Measurements from ENCODE around the gene CNST. TPM values are rescaled to one million over a fixed set of nuclear protein-coding genes. Genes with fewer than 3 reads are reported as not detected.

CNST gene
- total and polyA plus RNA-seq, 2 of the 13 experiments (the other 11 are each of a cell fraction or from before 2014, with no cell fraction given): 6.3 to 12.4 TPM

DNA sequence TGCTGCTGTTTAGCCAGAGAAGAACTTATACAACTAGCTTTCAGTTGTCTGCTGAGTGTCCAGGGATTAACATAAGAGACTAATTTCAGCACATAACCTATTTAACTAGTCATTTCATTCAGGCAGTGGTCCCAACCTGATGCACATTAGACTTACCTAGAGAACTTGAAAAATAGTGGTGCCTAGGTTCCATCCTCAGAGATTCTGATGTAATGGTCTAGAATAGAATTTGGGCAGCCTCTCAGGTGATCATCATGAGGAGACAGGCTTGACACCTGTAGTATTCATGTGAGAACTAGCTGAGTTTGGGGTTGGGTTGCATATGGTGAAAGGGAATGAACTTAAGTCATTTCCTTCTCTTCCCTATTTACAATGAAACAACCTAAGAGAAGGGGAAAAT, 24.8 kb downstream of the CNST start:
- Histone ChIP-seq H3K4me1 (ENCODE audit: insufficient read depth, low read length) (peaks cover 21% of the 10 kb centered on the region), H3K27ac (ENCODE audit: extremely low read length, insufficient read depth, low read length) (no peak overlapping the region), H2AFZ (ENCODE audit: low read length) (no peak overlapping the region), H3K27me3 (ENCODE audit: control insufficient read depth in 1 of 2, insufficient read depth in 2 of 2, low read length in 2 of 2) (no peaks in the 10 kb centered on the region), H3K9ac (ENCODE audit: insufficient read depth, low read depth, low read length) (no peak overlapping the region), H3K79me2 (ENCODE audit: insufficient read depth, low read length) (peaks cover 20% of the 10 kb centered on the region), H3K36me3 (replicated peaks in 1 of 2; ENCODE audit: control insufficient read depth in 1 of 2, insufficient read depth in 2 of 2, low read length in 2 of 2) (peaks cover 3 to 14% of the 10 kb centered on the region in 2 experiments; a peak in 4 of 5 replicates), H3K4me2 (ENCODE audit: low read depth, low read length) (no peak overlapping the region), H3K4me3 (replicated peaks in 1 of 3; ENCODE audit: insufficient read depth in 1 of 3, low read depth in 2 of 3, low read length in 3 of 3) (no peak overlapping the region), H3K9me3 (ENCODE audit: low read length) (no peaks in the 10 kb centered on the region), H4K20me1 (ENCODE audit: insufficient read depth, low read length) (no peaks in the 10 kb centered on the region)
- no peak for ATAC-seq
- in situ Hi-C loops (cut with HindIII; ENCODE audit: extremely low pct_ligation_motif_present, low pct_unique_long_range_greater_than_20kb): no loop called here
- intact Hi-C loops (cut with micrococcal nuclease; ENCODE audit: unreplicated experiment): no loop called here
- DNase-seq (ENCODE audit: low spot score): no peak
- no peak for FAIRE-seq
- CTCF ChIA-PET (ENCODE audit: low intra/inter-chr PET ratio, low total read pairs): no interaction called here
- no TSS peak for BruUV-seq (replicated peaks)
- TF ChIP-seq, protein P1, sequence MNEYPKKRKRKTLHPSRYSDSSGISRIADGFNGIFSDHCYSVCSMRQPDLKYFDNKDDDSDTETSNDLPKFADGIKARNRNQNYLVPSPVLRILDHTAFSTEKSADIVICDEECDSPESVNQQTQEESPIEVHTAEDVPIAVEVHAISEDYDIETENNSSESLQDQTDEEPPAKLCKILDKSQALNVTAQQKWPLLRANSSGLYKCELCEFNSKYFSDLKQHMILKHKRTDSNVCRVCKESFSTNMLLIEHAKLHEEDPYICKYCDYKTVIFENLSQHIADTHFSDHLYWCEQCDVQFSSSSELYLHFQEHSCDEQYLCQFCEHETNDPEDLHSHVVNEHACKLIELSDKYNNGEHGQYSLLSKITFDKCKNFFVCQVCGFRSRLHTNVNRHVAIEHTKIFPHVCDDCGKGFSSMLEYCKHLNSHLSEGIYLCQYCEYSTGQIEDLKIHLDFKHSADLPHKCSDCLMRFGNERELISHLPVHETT (CRISPR knock-in tag; conservative IDR thresholded peaks at IDR 0.05): no peak
- TF ChIP-seq JUN (CRISPR knock-in tag; IDR thresholded peaks at IDR 0.05) (no peak), SP4 (CRISPR knock-in tag; IDR thresholded peaks at IDR 0.05) (no peak)
- POLR2A ChIA-PET: no interaction called here

DNA sequence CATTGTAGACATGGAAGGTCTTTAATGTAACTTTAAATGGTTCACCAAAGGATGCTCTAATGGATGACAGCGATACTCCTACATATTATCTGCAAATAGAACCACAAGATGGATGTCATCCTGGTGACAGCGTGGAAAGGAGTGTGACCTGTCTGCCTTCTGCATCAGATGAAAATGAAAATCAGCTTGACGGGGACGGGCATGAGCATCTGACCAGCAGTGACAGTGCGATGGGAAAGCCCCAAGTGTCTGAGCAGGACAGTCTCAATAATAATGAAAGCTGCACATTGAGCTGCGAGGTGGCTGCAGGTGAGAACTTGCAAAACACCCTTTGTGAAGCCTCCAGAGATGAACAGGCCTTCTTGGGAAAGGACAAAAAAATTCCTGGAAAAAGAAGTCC, 25.2 kb downstream of the CNST start:
- in situ Hi-C loops (cut with HindIII; ENCODE audit: extremely low pct_ligation_motif_present, low pct_unique_long_range_greater_than_20kb): no loop called here
- H2AFZ ChIP-seq (ENCODE audit: low read length): no peak overlapping the region
- peaks cover 20% of the 10 kb centered on the region for H3K4me1 ChIP-seq (ENCODE audit: insufficient read depth, low read length)
- H3K4me2 ChIP-seq (ENCODE audit: low read depth, low read length): no peak overlapping the region
- peaks cover 3 to 15% of the 10 kb centered on the region in 2 experiments; a peak in 4 of 5 replicates for H3K36me3 ChIP-seq (replicated peaks in 1 of 2; ENCODE audit: control insufficient read depth in 1 of 2, insufficient read depth in 2 of 2, low read length in 2 of 2)
- 96% methylated on average over 6 of the region's 6 CpGs for WGBS (ENCODE audit: low lambda C conversion rate)
- intact Hi-C loops (cut with micrococcal nuclease; ENCODE audit: unreplicated experiment): no loop called here
- no peak overlapping the region for H3K4me3 ChIP-seq (replicated peaks in 1 of 3; ENCODE audit: insufficient read depth in 1 of 3, low read depth in 2 of 3, low read length in 3 of 3)
- H3K27me3 ChIP-seq (ENCODE audit: control insufficient read depth in 1 of 2, insufficient read depth in 2 of 2, low read length in 2 of 2): no peaks in the 10 kb centered on the region
- no peak overlapping the region for H3K9ac ChIP-seq (ENCODE audit: insufficient read depth, low read depth, low read length)
- H3K9me3 ChIP-seq (ENCODE audit: low read length): no peaks in the 10 kb centered on the region
- no peak overlapping the region for H3K27ac ChIP-seq (ENCODE audit: extremely low read length, insufficient read depth, low read length)
- TF ChIP-seq CENPX (CRISPR knock-in tag; IDR thresholded peaks at IDR 0.05) (no peak), ATRX (CRISPR knock-in tag; IDR thresholded peaks at IDR 0.05; ENCODE audit: borderline replicate concordance) (no peak), SIX4 (CRISPR knock-in tag; IDR thresholded peaks at IDR 0.05) (no peak), ZNF567 (CRISPR knock-in tag; IDR thresholded peaks at IDR 0.05; ENCODE audit: borderline replicate concordance) (no peak), NFE2L2 (IDR thresholded peaks at IDR 0.05; ENCODE audit: low read length) (no peak), CREM (IDR thresholded peaks at IDR 0.05) (no peak), CREM (CRISPR knock-in tag; IDR thresholded peaks at IDR 0.05) (no peak), ZNF570 (CRISPR knock-in tag; IDR thresholded peaks at IDR 0.05; ENCODE audit: borderline replicate concordance) (no peak)
- TF ChIP-seq, protein P2, sequence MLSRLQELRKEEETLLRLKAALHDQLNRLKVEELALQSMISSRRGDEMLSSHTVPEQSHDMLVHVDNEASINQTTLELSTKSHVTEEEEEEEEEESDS (CRISPR knock-in tag; IDR thresholded peaks at IDR 0.05; ENCODE audit: borderline replicate concordance): no peak
- no peak for DNase-seq (ENCODE audit: low spot score)
- H3K79me2 ChIP-seq (ENCODE audit: insufficient read depth, low read length): peaks cover 20% of the 10 kb centered on the region
- FAIRE-seq: no peak
- ChIA-PET CTCF (ENCODE audit: low intra/inter-chr PET ratio, low total read pairs) (no interaction called here), POLR2A (no interaction called here)
- BruUV-seq (replicated peaks): no TSS peak
- no peak for ATAC-seq
- no peaks in the 10 kb centered on the region for H4K20me1 ChIP-seq (ENCODE audit: insufficient read depth, low read length)

Data from HepG2 (cell line).